ENCODE data around the gene H3-3A. TPM values are rescaled to one million over a fixed set of nuclear protein-coding genes. Genes with fewer than 3 reads are reported as not detected.
"Not testable (repeated sequence)": the region's sequence is repeated elsewhere in the genome, so short reads cannot be mapped to it uniquely, and the experiment has no call there.

H3-3A gene
- total RNA-seq, 1 donor from 2014 or later, result 606 TPM

- H3K4me3 Mint-ChIP-seq (ENCODE audit: unreplicated experiment), result no peak overlapping the region
- H3K27ac Mint-ChIP-seq (ENCODE audit: unreplicated experiment), result no peak overlapping the region
- no peaks in the 10 kb centered on the region for H3K9me3 Mint-ChIP-seq (ENCODE audit: unreplicated experiment)
- peaks cover 7% of the 10 kb centered on the region for H3K27me3 Mint-ChIP-seq (ENCODE audit: unreplicated experiment)
- DNase-seq (ENCODE audit: low spot score), result no peak
- TF ChIP-seq CTCF (IDR thresholded peaks at IDR 0.05; ENCODE audit: unreplicated experiment), result no peak
- H3K36me3 Mint-ChIP-seq (ENCODE audit: low read depth, unreplicated experiment), result no peaks in the 10 kb centered on the region
- no peaks in the 10 kb centered on the region for H3K4me1 Mint-ChIP-seq (ENCODE audit: unreplicated experiment)
These were observed 28.9 kb downstream of the H3-3A start for GRCh38 chr1:226091461-226091860.

GRCh38 chr1:226092048-226092820, 29.7 kb downstream of the H3-3A start:
- not testable (repeated sequence) for H3K4me3 Mint-ChIP-seq (ENCODE audit: unreplicated experiment); DNase-seq (ENCODE audit: low spot score); H3K9me3 Mint-ChIP-seq (ENCODE audit: unreplicated experiment); H3K27ac Mint-ChIP-seq (ENCODE audit: unreplicated experiment); H3K27me3 Mint-ChIP-seq (ENCODE audit: unreplicated experiment); H3K36me3 Mint-ChIP-seq (ENCODE audit: low read depth, unreplicated experiment); H3K4me1 Mint-ChIP-seq (ENCODE audit: unreplicated experiment)

GRCh38 chr1:226092965-226093364, 30.4 kb downstream of the H3-3A start:
- DNase-seq (ENCODE audit: low spot score), result no peak
- Mint-ChIP-seq H3K4me1 (ENCODE audit: unreplicated experiment) (no peaks in the 10 kb centered on the region), H3K27me3 (ENCODE audit: unreplicated experiment) (peaks cover 7% of the 10 kb centered on the region), H3K36me3 (ENCODE audit: low read depth, unreplicated experiment) (no peaks in the 10 kb centered on the region), H3K4me3 (ENCODE audit: unreplicated experiment) (no peak overlapping the region), H3K27ac (ENCODE audit: unreplicated experiment) (no peak overlapping the region), H3K9me3 (ENCODE audit: unreplicated experiment) (no peaks in the 10 kb centered on the region)
- no peak for TF ChIP-seq CTCF (IDR thresholded peaks at IDR 0.05; ENCODE audit: unreplicated experiment)

GRCh38 chr1:226093621-226094020, 31.1 kb downstream of the H3-3A start:
- Mint-ChIP-seq H3K4me3 (ENCODE audit: unreplicated experiment) (no peak overlapping the region), H3K27ac (ENCODE audit: unreplicated experiment) (no peak overlapping the region), H3K9me3 (ENCODE audit: unreplicated experiment) (no peaks in the 10 kb centered on the region), H3K27me3 (ENCODE audit: unreplicated experiment) (peaks cover 7% of the 10 kb centered on the region), H3K4me1 (ENCODE audit: unreplicated experiment) (no peaks in the 10 kb centered on the region), H3K36me3 (ENCODE audit: low read depth, unreplicated experiment) (no peaks in the 10 kb centered on the region)
- TF ChIP-seq CTCF (IDR thresholded peaks at IDR 0.05; ENCODE audit: unreplicated experiment), result no peak
- no peak for DNase-seq (ENCODE audit: low spot score)

- no peaks in the 10 kb centered on the region for H3K9me3 Mint-ChIP-seq (ENCODE audit: unreplicated experiment)
- DNase-seq (ENCODE audit: low spot score), result no peak
- H3K4me1 Mint-ChIP-seq (ENCODE audit: unreplicated experiment), result no peaks in the 10 kb centered on the region
- peaks cover 7% of the 10 kb centered on the region for H3K27me3 Mint-ChIP-seq (ENCODE audit: unreplicated experiment)
- H3K36me3 Mint-ChIP-seq (ENCODE audit: low read depth, unreplicated experiment), result no peaks in the 10 kb centered on the region
- H3K4me3 Mint-ChIP-seq (ENCODE audit: unreplicated experiment), result no peak overlapping the region
- no peak for TF ChIP-seq CTCF (IDR thresholded peaks at IDR 0.05; ENCODE audit: unreplicated experiment)
- no peak overlapping the region for H3K27ac Mint-ChIP-seq (ENCODE audit: unreplicated experiment)
These were observed 31.9 kb downstream of the H3-3A start for GRCh38 chr1:226094451-226094850.

All from endothelial cell (in vitro differentiated cells).